H1 (cell line): ENCODE data around the gene PDZRN3. TPM values are rescaled to one million over a fixed set of nuclear protein-coding genes. Genes with fewer than 3 reads are reported as not detected.

ENCODE experiments used
- CTBP2 ChIP-seq: IDR thresholded peaks from 2 replicates; pipeline ENCODE4 v1.7.0; 2011; ENCODE audit warnings: borderline replicate concordance, mild to moderate bottlenecking, moderate library complexity, mixed read lengths, low read length; ENCODE audit not compliant: insufficient read depth, insufficient read length
- FOSL1 ChIP-seq: IDR thresholded peaks from 2 replicates; pipeline ENCODE4 v1.6.1; 2011; ENCODE audit warnings: mild to moderate bottlenecking, low read depth, low read length, moderate library complexity; ENCODE audit not compliant: insufficient read depth
- RAD21 ChIP-seq, 2 experiments: IDR thresholded peaks in 1 of 2; conservative IDR thresholded peaks in 1 of 2; 2 replicates each; pipeline ENCODE4 v1.6.1; 2011; ENCODE audit warnings: low read depth in 2 of 2, low read length in 2 of 2, improper control_type of control experiment in 1 of 2, inconsistent platforms in 1 of 2, mild to moderate bottlenecking in 1 of 2, moderate library complexity in 1 of 2
- SRF ChIP-seq: IDR thresholded peaks from 2 replicates; pipeline ENCODE4 v1.6.1; 2011; ENCODE audit warnings: mild to moderate bottlenecking, low read depth, low read length, moderate library complexity
- TEAD4 ChIP-seq: IDR thresholded peaks from 2 replicates; pipeline ENCODE4 v1.6.1; 2012; ENCODE audit warnings: low read depth, low read length, inconsistent platforms, mixed read lengths
- polyA plus RNA-seq, 7 experiments: library from polyadenylated mRNA; depleted of rRNA in 3 of 7; stranded (reverse) in 5 of 7; unstranded in 2 of 7; fragments of >200 nt in 5 of 7; fragments of 200-250 nt in 2 of 7; gene quantifications; 1 replicate in 5 of 7; 2 replicates in 1 of 7; 4 replicates in 1 of 7; pipeline versions ENCODE4 v1.2.1 to v1.2.3, GENCODE V29; 2011 to 2013; ENCODE audit warnings: missing spikeins in 2 of 7, mixed read lengths in 2 of 7
- total RNA-seq: library from RNA; stranded (reverse); fragmentation: NEBNext Ultra II Directional; extraction: Animal tissue kit (Norgen Biotek cat#: 25700); gene quantifications from 2 replicates; pipeline ENCODE4 v1.2.1, GENCODE V29; 2021
- TF ChIP-seq, protein P1 (sequence below): IDR thresholded peaks from 2 replicates; pipeline ENCODE4 v1.6.1; 2012; ENCODE audit warnings: low read length, inconsistent platforms

Gene PDZRN3
- total and polyA plus RNA-seq, 2 of the 8 experiments (the other 6 are each of a cell fraction or from before 2014, with no cell fraction given) = 4.2 to 20.5 TPM

DNA sequence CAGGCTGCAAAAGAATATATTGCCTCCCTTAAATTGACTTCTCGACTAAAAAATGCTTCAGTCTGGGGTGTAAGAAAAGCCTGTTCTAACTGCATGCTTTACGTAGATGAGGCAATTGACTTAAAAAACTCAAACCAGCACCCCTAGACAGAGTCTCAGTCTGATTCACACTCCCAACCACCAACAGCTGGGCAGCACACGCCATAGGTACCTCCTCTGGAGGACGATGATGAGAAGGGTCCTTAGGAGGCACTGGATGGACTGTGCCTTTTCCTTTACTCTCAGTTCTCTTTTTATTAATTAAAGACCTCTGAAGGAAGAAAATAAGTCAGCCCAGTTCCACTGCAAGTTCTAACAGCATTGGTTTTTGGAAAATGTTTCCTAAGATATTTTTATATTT is 175.0 kb downstream of the PDZRN3 start (continued):
- TF ChIP-seq TEAD4 (no peak), CTBP2 (no peak), RAD21 (IDR thresholded peaks at IDR 0.05 in 1 of 2, conservative IDR thresholded peaks at IDR 0.05 in 1 of 2; ENCODE audit: low read depth in 2 of 2, low read length in 2 of 2) (no peak), SRF (no peak), FOSL1 (no peak)
- TF ChIP-seq, protein P1, sequence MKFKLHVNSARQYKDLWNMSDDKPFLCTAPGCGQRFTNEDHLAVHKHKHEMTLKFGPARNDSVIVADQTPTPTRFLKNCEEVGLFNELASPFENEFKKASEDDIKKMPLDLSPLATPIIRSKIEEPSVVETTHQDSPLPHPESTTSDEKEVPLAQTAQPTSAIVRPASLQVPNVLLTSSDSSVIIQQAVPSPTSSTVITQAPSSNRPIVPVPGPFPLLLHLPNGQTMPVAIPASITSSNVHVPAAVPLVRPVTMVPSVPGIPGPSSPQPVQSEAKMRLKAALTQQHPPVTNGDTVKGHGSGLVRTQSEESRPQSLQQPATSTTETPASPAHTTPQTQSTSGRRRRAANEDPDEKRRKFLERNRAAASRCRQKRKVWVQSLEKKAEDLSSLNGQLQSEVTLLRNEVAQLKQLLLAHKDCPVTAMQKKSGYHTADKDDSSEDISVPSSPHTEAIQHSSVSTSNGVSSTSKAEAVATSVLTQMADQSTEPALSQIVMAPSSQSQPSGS = no peak
